Measurements from ENCODE around the gene ADAMTSL4. TPM values are rescaled to one million over a fixed set of nuclear protein-coding genes. Genes with fewer than 3 reads are reported as not detected.

Gene ADAMTSL4
- total and polyA plus RNA-seq, 9 of the 15 experiments (the other 6 are each of a cell fraction or from before 2014, with no cell fraction given): 12.7 to 212 (median 35.6) TPM

DNA sequence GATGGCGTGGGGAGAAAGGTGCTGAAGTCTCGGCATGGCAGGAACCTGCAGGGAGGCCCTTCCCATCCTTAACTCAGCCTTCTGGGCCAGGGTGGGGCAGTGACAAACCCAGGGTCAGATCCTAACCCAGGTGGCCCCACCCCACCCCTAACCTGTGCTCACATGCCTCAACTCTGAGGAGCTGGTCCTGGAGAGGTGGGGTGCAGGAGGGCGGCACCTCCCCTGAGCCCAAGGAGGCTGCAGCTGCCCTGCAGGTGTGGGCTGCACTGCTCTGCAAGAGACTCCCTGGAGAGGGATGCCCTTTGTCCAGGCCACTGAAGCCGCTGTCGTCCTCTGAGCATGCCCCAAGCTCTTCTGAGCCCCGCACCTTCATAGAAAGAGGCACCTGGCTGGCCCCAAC, 15.2 kb upstream of the ADAMTSL4 start:
- ChIA-PET POLR2A (interaction anchor here (0.9 to 6.3 kb wide), 3 partner anchors 9 to 18 kb away, joined by 3 to 53 read pairs (median 5); partner anchors contain the start of genes ADAMTSL4 and FALEC), CTCF (ENCODE audit: low intra/inter-chr PET ratio) (no interaction called here)
- Histone ChIP-seq H3K27ac (ENCODE audit: extremely low read depth, low read depth, low read length) (no peak overlapping the region), H3K9me3 (replicated peaks; ENCODE audit: control insufficient read depth, insufficient read depth, low read depth, low read length) (no peaks in the 10 kb centered on the region), H2AFZ (ENCODE audit: low read depth, low read length) (no peak overlapping the region), H3K27me3 (ENCODE audit: control insufficient read depth in 2 of 2, insufficient read depth in 2 of 2, low read length in 2 of 2) (no peaks in the 10 kb centered on the region), H3K36me3 (ENCODE audit: control insufficient read depth, insufficient read depth, low read length) (no peaks in the 10 kb centered on the region), H3K4me2 (ENCODE audit: insufficient read depth, low read length) (no peak overlapping the region), H3K9ac (ENCODE audit: insufficient read depth in 1 of 2, low read depth in 2 of 2, low read length in 2 of 2) (no peak overlapping the region), H3K79me2 (ENCODE audit: control insufficient read depth, insufficient read depth, low read length) (no peaks in the 10 kb centered on the region), H3K4me1 (replicated peaks in 1 of 2; ENCODE audit: control insufficient read depth in 2 of 2, insufficient read depth in 2 of 2, low read length in 2 of 2) (peaks cover 11 to 23% of the 10 kb centered on the region in 2 experiments; a peak in 4 of 5 replicates), H3K4me3 (no peak overlapping the region), H4K20me1 (replicated peaks; ENCODE audit: control insufficient read depth, insufficient read depth, low read length) (no peaks in the 10 kb centered on the region), H3K9me1 (ENCODE audit: control insufficient read depth, insufficient read depth, low read length) (no peaks in the 10 kb centered on the region)
- no peak for FAIRE-seq
- no peak for DNase-seq (ENCODE audit: extremely low read depth in 1 of 4, low spot score in 3 of 4)
- in situ Hi-C loops (cut with MboI): no loop called here
- no peak for ATAC-seq
- TF ChIP-seq, protein P1, sequence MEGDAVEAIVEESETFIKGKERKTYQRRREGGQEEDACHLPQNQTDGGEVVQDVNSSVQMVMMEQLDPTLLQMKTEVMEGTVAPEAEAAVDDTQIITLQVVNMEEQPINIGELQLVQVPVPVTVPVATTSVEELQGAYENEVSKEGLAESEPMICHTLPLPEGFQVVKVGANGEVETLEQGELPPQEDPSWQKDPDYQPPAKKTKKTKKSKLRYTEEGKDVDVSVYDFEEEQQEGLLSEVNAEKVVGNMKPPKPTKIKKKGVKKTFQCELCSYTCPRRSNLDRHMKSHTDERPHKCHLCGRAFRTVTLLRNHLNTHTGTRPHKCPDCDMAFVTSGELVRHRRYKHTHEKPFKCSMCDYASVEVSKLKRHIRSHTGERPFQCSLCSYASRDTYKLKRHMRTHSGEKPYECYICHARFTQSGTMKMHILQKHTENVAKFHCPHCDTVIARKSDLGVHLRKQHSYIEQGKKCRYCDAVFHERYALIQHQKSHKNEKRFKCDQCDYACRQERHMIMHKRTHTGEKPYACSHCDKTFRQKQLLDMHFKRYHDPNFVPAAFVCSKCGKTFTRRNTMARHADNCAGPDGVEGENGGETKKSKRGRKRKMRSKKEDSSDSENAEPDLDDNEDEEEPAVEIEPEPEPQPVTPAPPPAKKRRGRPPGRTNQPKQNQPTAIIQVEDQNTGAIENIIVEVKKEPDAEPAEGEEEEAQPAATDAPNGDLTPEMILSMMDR (IDR thresholded peaks at IDR 0.05 in 2 of 3, conservative IDR thresholded peaks at IDR 0.05 in 1 of 3; ENCODE audit: insufficient read depth in 2 of 3, low read depth in 1 of 3, low read length in 3 of 3): no peak
- TF ChIP-seq CBX1 (IDR thresholded peaks at IDR 0.05; ENCODE audit: low read depth): no peak
- TF ChIP-seq, protein P2, sequence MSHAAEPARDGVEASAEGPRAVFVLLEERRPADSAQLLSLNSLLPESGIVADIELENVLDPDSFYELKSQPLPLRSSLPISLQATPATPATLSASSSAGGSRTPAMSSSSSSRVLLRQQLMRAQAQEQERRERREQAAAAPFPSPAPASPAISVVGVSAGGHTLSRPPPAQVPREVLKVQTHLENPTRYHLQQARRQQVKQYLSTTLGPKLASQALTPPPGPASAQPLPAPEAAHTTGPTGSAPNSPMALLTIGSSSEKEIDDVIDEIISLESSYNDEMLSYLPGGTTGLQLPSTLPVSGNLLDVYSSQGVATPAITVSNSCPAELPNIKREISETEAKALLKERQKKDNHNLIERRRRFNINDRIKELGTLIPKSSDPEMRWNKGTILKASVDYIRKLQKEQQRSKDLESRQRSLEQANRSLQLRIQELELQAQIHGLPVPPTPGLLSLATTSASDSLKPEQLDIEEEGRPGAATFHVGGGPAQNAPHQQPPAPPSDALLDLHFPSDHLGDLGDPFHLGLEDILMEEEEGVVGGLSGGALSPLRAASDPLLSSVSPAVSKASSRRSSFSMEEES (CRISPR knock-in tag; IDR thresholded peaks at IDR 0.05): no peak
- TF ChIP-seq HNRNPUL1 (IDR thresholded peaks at IDR 0.05; ENCODE audit: low read length): no peak
- no peak for TF ChIP-seq ZNF316 (IDR thresholded peaks at IDR 0.05)
- TF ChIP-seq POLR2G (IDR thresholded peaks at IDR 0.05; ENCODE audit: low read depth, low read length): no peak
- TF ChIP-seq ZNF124 (CRISPR knock-in tag; IDR thresholded peaks at IDR 0.05): no peak
- TF ChIP-seq TBP (optimal IDR thresholded peaks at IDR 0.05; ENCODE audit: low read depth, low read length): no peak
- no peak for TF ChIP-seq SMARCE1 (IDR thresholded peaks at IDR 0.05)
- TF ChIP-seq MTF1 (CRISPR knock-in tag; IDR thresholded peaks at IDR 0.05; ENCODE audit: borderline replicate concordance): no peak
- TF ChIP-seq RBM25 (IDR thresholded peaks at IDR 0.05; ENCODE audit: low read depth, low read length, severe bottlenecking): no peak
- TF ChIP-seq HLTF (IDR thresholded peaks at IDR 0.05): no peak
- no peak for TF ChIP-seq ZFP30 (CRISPR knock-in tag; IDR thresholded peaks at IDR 0.05; ENCODE audit: borderline replicate concordance)
- TF ChIP-seq BCOR (IDR thresholded peaks at IDR 0.05): no peak
- no peak for TF ChIP-seq ETS2 (tag; IDR thresholded peaks at IDR 0.05; ENCODE audit: borderline replicate concordance, poor library complexity, severe bottlenecking)
- TF ChIP-seq SAFB (IDR thresholded peaks at IDR 0.05; ENCODE audit: borderline replicate concordance, low read depth, low read length): no peak
- TF ChIP-seq TEAD2 (tag; IDR thresholded peaks at IDR 0.05): no peak
- TF ChIP-seq ILF3 (IDR thresholded peaks at IDR 0.05; ENCODE audit: borderline replicate concordance): no peak
- TF ChIP-seq CHD2 (IDR thresholded peaks at IDR 0.05; ENCODE audit: low read depth, low read length): no peak
- 73% methylated on average over 6 of the region's 6 CpGs for WGBS (ENCODE audit: insufficient coverage, low coverage, missing lambda C conversion rate)
- intact Hi-C loops (cut with micrococcal nuclease): no loop called here
- BruUV-seq (replicated peaks): no TSS peak

Data from K562 (cell line).